ENCODE data around the gene RRAS2.
"Not testable (repeated sequence)": the region's sequence is repeated elsewhere in the genome, so short reads cannot be mapped to it uniquely, and the experiment has no call there.

RRAS2 gene

DNA sequence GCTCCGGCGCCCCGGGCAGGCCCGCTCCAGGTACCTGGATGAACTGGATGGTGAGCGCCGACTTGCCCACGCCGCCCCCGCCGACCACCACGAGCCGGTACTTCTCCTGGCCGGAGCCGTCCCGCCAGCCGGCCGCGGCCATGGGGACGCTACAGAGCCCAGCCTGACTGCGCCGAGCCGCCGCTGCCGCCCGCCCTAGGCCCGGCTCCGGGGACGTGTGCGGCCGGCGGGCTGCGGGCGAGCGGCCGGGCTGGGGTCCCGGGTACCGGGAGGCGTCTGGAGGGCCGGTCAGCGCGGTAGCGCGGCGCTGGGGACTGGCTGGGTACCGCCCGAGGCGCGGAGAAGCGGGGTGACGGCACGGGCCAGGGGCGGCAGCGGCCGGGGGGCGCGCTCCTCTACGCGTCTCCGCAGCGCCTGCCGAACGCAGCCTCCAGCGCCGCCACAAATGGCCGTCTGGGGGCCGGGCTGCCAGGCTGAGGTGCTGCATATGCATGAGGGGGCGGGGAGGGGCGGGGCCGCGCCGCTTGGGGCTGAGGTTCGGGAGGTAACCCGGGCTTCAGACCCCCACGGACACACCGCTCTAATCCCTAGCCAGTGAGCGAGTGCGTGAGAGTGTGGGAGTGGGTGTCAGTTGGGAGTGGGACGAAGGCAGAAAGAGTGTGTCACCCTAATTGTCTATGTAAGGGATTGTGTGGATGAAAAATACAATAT lies at the start of gene RRAS2:
Gene RRAS2, minus strand, starts transcription at position 455 of the 711 bp plus-strand sequence. Its CDS starts 313 bp downstream, at position 142.
- no peak for DNase-seq

DNA sequence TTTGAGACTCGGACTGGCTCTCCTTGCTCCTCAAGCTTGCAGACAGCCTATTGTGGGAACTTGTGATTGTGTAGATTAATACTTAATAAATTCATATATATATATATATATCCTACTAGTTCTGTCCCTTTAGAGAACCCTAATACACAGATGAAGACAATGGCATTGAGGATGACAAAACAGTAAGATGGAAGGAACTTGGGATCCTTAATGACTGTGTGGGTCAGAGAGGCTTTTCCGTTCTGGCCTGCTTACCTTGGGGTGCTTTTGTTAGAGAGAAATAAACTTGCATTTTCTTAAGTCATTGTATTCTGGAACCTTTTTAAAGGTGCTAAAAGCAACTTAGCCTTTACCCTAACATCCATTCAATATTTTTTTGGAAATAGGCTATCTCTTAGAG lies 49.6 kb upstream of the RRAS2 start:
- no peak for DNase-seq

DNA sequence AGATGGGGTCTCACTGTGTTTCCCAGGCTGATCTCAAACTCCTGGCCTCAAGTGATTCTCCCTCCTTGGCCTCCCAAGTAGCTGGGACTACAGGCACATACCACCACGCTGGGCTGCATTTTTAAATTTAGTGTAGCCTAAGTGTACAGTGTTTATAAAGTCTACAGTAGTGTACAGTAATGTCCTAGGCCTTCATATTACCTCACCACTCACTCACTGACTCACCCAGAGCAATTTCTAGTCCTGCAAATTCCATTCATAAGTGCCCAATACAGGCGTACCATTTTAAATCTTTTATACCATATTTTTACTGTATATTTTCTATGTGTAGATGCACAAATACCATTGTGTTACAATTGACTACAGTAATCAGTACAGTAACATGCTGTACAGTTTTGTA lies 47.1 kb upstream of the RRAS2 start:
- DNase-seq: not testable (repeated sequence)

- not testable (repeated sequence) for DNase-seq
These were observed 44.5 kb upstream of the RRAS2 start for GRCh38 chr11:14403528-14403927.

DNA sequence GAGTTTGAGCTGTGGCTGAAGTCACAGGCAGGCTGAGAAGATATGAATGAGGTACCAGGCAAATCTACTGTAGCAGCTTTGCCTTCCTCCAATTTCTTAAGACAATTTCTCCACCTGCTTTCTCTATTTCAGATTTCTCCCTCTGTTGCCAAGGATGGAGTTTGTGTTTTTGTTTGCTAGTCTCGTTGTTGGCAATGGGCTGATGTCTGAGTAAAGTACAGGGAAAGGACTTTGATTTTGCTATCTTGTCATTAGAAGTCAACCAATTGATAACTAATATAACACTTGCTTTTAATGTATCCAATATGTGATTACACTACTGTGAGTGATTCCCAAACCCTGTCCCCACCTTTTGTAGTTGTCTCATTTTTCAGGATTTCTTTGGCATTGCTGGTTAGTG lies 40.1 kb upstream of the RRAS2 start:
- no peak for DNase-seq

GRCh38 chr11:14396273-14396672 lies 37.3 kb upstream of the RRAS2 start:
- no peak for DNase-seq

DNA sequence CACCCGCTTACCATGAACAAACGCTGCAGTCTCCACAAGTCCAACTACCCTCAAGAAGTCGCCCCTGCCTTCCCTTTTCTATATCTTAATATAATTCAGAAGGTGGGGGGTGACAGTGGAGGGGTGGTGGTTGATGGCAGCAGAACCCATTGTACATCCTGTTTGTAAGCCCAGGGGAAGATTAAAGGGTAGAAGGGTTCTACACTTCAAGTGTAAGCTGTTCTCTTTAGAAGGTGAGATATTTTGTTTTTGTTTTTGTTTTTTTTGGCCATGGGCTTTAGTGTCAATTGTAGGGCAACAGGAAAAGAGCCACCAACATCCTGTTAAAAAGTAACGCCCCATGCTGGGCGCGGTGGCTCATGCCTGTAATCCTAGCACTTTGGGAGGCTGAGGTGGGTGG lies 34.9 kb upstream of the RRAS2 start:
- no peak for DNase-seq

DNA sequence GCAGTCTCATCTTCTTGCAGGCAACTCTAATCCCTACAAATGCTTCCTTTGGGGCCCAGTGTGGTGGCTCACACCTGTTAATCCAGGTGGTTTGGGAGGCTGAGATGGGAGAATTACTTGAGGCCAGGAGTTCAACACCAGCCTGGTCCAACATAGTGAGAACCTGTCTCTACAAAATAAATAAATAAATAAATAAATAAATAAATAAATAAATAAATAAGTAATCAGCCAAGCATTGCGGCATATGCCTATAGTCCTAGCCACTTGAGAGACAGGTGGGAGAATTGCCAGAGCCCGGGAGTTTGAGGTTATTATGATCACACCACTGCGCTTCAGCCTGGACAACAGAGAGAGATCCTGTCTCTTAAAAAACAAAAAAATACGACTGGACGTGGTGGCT lies 34.1 kb upstream of the RRAS2 start:
- no peak for DNase-seq

- DNase-seq: no peak
These were observed 31.7 kb upstream of the RRAS2 start for GRCh38 chr11:14390669-14391068.

GRCh38 chr11:14388352-14388751 lies 29.4 kb upstream of the RRAS2 start:
- no peak for DNase-seq

- no peak for DNase-seq
These were observed 28.0 kb upstream of the RRAS2 start for GRCh38 chr11:14386895-14387480.

- DNase-seq: no peak
These were observed 27.1 kb upstream of the RRAS2 start for GRCh38 chr11:14386081-14386480.

- DNase-seq: no peak
These were observed 25.4 kb upstream of the RRAS2 start for GRCh38 chr11:14384338-14384737.

- DNase-seq: no peak
These were observed 23.0 kb upstream of the RRAS2 start for GRCh38 chr11:14381968-14382367.

DNA sequence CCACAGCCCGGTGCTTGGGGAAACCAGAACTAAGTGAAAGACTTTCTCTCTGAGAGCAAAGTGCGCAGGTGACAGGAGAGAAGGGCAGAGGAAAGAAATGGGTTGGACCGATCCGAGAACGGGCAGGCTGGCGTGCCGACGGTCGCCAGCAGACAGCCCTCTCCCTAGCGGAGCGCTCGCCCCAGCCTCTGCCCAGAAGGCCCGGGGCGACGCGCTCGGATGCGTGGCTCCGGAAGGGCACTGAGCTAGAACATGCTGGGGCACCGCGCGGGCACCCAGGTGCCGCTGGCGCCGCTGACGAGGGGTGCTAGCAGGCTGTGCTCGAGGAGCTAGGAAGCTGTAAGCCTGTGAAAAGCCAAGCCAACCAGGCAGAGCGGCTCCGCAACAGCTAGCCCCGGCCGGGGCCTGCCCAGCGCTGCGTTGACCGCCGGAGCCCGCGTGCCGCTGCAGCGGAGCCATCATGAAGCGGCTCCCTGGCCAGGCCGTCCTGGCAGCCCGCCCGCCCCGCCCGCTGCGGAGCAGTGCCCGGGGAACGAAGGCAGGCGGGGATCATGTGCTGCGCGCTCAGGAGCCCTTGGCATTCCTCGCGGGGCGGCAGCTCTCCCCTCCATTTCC lies 22.1 kb upstream of the RRAS2 start:
- DNase-seq: no peak

GRCh38 chr11:14380125-14380936 lies 21.3 kb upstream of the RRAS2 start:
- DNase-seq: no peak

- DNase-seq: no peak
These were observed 19.2 kb upstream of the RRAS2 start for GRCh38 chr11:14378171-14378570.

- no peak for DNase-seq
These were observed 17.9 kb upstream of the RRAS2 start for GRCh38 chr11:14376920-14377319.

- DNase-seq: no peak
These were observed 16.2 kb upstream of the RRAS2 start for GRCh38 chr11:14374922-14375830.

- no peak for DNase-seq
These were observed 15.1 kb upstream of the RRAS2 start for GRCh38 chr11:14373941-14374646.

DNA sequence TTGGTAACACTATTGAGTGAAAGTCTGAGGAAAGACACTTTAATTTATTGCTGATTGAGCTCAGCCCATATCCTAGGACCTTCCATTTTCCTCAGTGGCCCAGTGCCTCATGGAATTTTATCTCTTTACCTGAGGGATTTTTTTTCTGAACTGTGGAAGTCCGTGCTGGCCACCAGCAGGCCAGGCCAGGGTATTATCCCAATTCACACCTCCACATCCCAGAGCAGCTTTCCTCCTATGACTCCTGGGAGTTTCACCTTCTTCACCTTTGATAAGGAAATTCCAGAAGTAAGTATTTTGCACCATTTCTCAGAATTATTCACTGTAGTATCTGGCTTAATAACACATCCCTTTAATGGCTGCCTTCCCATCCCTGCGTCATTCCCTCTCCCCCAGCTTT lies 13.0 kb upstream of the RRAS2 start:
- no peak for DNase-seq

DNA sequence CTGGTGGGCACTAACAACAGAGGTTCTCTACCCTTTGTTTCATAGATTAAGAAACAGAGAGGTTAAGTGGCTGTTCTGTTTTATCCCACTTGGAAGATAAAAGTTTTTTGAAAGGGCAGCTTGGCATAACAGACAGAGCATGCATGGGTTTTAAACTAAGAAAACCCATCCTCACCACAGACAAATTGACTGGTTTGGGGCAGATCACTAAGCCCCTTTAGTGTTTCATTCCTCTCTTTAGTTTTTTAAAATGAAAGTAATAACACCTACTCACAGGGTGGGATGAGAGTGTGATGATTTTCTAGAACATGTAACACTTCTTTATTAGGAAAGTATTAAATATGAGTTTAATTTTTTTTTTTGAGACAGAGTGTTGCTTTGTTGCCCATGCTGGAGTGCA lies 12.3 kb upstream of the RRAS2 start:
- DNase-seq: no peak

Data from GOT3 (cell line).